ENCODE results near the gene LNX1.

DNA sequence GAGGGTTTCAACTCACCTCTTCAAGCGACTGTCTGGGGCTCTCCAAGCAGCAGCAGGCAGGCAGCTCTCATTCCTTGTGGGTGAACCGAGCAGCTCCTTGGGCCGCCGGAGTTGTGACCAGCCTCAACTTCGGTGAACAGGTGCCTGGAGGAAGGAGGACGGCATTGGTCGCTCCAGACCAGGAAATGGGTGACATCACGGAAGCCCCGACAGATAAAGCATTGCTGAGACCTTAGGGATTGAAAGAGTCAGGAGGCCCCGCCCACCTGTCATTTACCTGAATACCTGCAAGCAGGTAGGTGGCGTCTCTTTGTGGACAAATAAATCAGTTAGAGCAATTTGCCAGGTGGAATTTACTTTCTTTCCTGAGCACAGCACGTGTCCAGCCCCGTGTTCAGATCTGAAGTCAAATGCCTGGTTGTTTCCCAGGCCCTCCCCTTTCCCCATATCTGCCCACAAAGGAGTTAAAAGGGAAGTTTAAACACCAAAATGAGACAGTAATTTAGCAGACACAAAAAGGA, at the start of gene LNX1:
- no peak for TF ChIP-seq EP300 (IDR thresholded peaks at IDR 0.05)
- TF ChIP-seq, protein P1, sequence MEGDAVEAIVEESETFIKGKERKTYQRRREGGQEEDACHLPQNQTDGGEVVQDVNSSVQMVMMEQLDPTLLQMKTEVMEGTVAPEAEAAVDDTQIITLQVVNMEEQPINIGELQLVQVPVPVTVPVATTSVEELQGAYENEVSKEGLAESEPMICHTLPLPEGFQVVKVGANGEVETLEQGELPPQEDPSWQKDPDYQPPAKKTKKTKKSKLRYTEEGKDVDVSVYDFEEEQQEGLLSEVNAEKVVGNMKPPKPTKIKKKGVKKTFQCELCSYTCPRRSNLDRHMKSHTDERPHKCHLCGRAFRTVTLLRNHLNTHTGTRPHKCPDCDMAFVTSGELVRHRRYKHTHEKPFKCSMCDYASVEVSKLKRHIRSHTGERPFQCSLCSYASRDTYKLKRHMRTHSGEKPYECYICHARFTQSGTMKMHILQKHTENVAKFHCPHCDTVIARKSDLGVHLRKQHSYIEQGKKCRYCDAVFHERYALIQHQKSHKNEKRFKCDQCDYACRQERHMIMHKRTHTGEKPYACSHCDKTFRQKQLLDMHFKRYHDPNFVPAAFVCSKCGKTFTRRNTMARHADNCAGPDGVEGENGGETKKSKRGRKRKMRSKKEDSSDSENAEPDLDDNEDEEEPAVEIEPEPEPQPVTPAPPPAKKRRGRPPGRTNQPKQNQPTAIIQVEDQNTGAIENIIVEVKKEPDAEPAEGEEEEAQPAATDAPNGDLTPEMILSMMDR (IDR thresholded peaks at IDR 0.05), result no peak
- TF ChIP-seq POLR2A (IDR thresholded peaks at IDR 0.05), result no peak
